ENCODE data around the gene NBL1. TPM values are rescaled to one million over a fixed set of nuclear protein-coding genes. Genes with fewer than 3 reads are reported as not detected.
"Not testable (repeated sequence)": the region's sequence is repeated elsewhere in the genome, so short reads cannot be mapped to it uniquely, and the experiment has no call there.

NBL1 gene
- total RNA-seq, 8 experiments from 2014 or later = 0.78 to 149 (median 11.6) TPM

GRCh38 chr1:19629357-19629756 is 14.8 kb upstream of the NBL1 start:
- H3K27ac ChIP-seq = no peak overlapping the region
- peaks cover 5% of the 10 kb centered on the region in 2 donors for H3K4me1 ChIP-seq (replicated peaks in 1 of 2)
- ATAC-seq (replicated peaks in 6 of 8) = no peak
- WGBS, 10 experiments = 8 to 100% (median 74%) methylated on average over 1 to 4 of the region's 4 CpGs; no CpG with 5 or more reads in 2 of the 10 experiments
- H3K4me3 ChIP-seq = no peak overlapping the region
- in situ Hi-C loops (cut with MboI; ENCODE audit: low pct_unique_long_range_greater_than_20kb in 2 of 9, low sequenced_read_pairs in 9 of 9, unreplicated experiment in 9 of 9) = loop anchor here in 2 of 9 experiments (25.0 kb wide), 1 partner anchor 242 kb away; no protein-coding TSS in a partner anchor

- ATAC-seq (replicated peaks in 6 of 8); H3K4me1 ChIP-seq (replicated peaks in 1 of 2); H3K4me3 ChIP-seq; H3K27ac ChIP-seq: not testable (repeated sequence)
- 60 to 100% (median 100%) methylated on average over 1 of the region's 1 CpG; no CpG with 5 or more reads in 7 of the 10 experiments for WGBS, 10 experiments
- in situ Hi-C loops (cut with MboI; ENCODE audit: low pct_unique_long_range_greater_than_20kb in 2 of 9, low sequenced_read_pairs in 9 of 9, unreplicated experiment in 9 of 9) = loop anchor here in 2 of 9 experiments (25.0 kb wide), 1 partner anchor 243 kb away; no protein-coding TSS in a partner anchor
Observed at GRCh38 chr1:19630192-19630591, 13.9 kb upstream of the NBL1 start.

GRCh38 chr1:19630720-19631395 is 13.3 kb upstream of the NBL1 start:
- no peak for ATAC-seq (replicated peaks in 6 of 8)
- in situ Hi-C loops (cut with MboI; ENCODE audit: low pct_unique_long_range_greater_than_20kb in 2 of 9, low sequenced_read_pairs in 9 of 9, unreplicated experiment in 9 of 9) = loop anchor here in 2 of 9 experiments (25.0 kb wide), 1 partner anchor 244 kb away; no protein-coding TSS in a partner anchor
- no peak overlapping the region for H3K4me3 ChIP-seq
- WGBS, 10 experiments = 66 to 100% (median 80%) methylated on average over 1 to 6 of the region's 6 CpGs; no CpG with 5 or more reads in 1 of the 10 experiments
- H3K4me1 ChIP-seq (replicated peaks in 1 of 2) = peaks cover 5% of the 10 kb centered on the region in 2 donors
- no peak overlapping the region for H3K27ac ChIP-seq

- ATAC-seq (replicated peaks in 6 of 8) = peak in 4 of 8 experiments; percentile 34 to 79 (median 52)
- H3K27ac ChIP-seq = no peak overlapping the region
- H3K4me1 ChIP-seq (replicated peaks in 1 of 2) = peaks cover 5% of the 10 kb centered on the region in 2 donors
- no peak overlapping the region for H3K4me3 ChIP-seq
- in situ Hi-C loops (cut with MboI; ENCODE audit: low pct_unique_long_range_greater_than_20kb in 2 of 9, low sequenced_read_pairs in 9 of 9, unreplicated experiment in 9 of 9) = loop anchor here in 2 of 9 experiments (25.0 kb wide), 1 partner anchor 245 kb away; no protein-coding TSS in a partner anchor
- 43 to 100% (median 90%) methylated on average over 1 to 2 of the region's 2 CpGs; no CpG with 5 or more reads in 3 of the 10 experiments for WGBS, 10 experiments
Observed at GRCh38 chr1:19632211-19632610, 11.9 kb upstream of the NBL1 start.

GRCh38 chr1:19633106-19633505 is 11.0 kb upstream of the NBL1 start:
- Histone ChIP-seq H3K4me1 (replicated peaks in 1 of 2) (peaks cover 5% of the 10 kb centered on the region in 2 donors), H3K27ac (no peak overlapping the region), H3K4me3 (no peak overlapping the region)
- ATAC-seq (replicated peaks in 6 of 8) = no peak
- 20 to 100% (median 73%) methylated on average over 1 to 2 of the region's 2 CpGs; no CpG with 5 or more reads in 1 of the 10 experiments for WGBS, 10 experiments
- in situ Hi-C loops (cut with MboI; ENCODE audit: low pct_unique_long_range_greater_than_20kb in 2 of 9, low sequenced_read_pairs in 9 of 9, unreplicated experiment in 9 of 9) = loop anchor here in 2 of 9 experiments (25.0 kb wide), 1 partner anchor 246 kb away; no protein-coding TSS in a partner anchor

- H3K4me3 ChIP-seq; ATAC-seq (replicated peaks in 6 of 8); H3K27ac ChIP-seq; H3K4me1 ChIP-seq (replicated peaks in 1 of 2): not testable (repeated sequence)
- 82 to 100% (median 94%) methylated on average over 1 to 9 of the region's 9 CpGs; no CpG with 5 or more reads in 1 of the 10 experiments for WGBS, 10 experiments
- in situ Hi-C loops (cut with MboI; ENCODE audit: low pct_unique_long_range_greater_than_20kb in 2 of 9, low sequenced_read_pairs in 9 of 9, unreplicated experiment in 9 of 9) = loop anchor here in 2 of 9 experiments (25.0 kb wide), 1 partner anchor 248 kb away; no protein-coding TSS in a partner anchor
Observed at GRCh38 chr1:19635064-19635463, 9.0 kb upstream of the NBL1 start.

GRCh38 chr1:19635646-19636045 is 8.5 kb upstream of the NBL1 start:
- Histone ChIP-seq H3K27ac (no peak overlapping the region), H3K4me1 (replicated peaks in 1 of 2) (peaks cover 5% of the 10 kb centered on the region in 2 donors), H3K4me3 (no peak overlapping the region)
- ATAC-seq (replicated peaks in 6 of 8) = no peak
- 67 to 100% (median 89%) methylated on average over 1 to 4 of the region's 4 CpGs; no CpG with 5 or more reads in 3 of the 10 experiments for WGBS, 10 experiments
- in situ Hi-C loops (cut with MboI; ENCODE audit: low pct_unique_long_range_greater_than_20kb in 2 of 9, low sequenced_read_pairs in 9 of 9, unreplicated experiment in 9 of 9) = loop anchor here in 2 of 9 experiments (25.0 kb wide), 1 partner anchor 248 kb away; no protein-coding TSS in a partner anchor

- in situ Hi-C loops (cut with MboI; ENCODE audit: low pct_unique_long_range_greater_than_20kb in 2 of 9, low sequenced_read_pairs in 9 of 9, unreplicated experiment in 9 of 9) = loop anchor here in 2 of 9 experiments (25.0 kb wide), 1 partner anchor 249 kb away; no protein-coding TSS in a partner anchor
- Histone ChIP-seq H3K4me3 (no peak overlapping the region), H3K4me1 (replicated peaks in 1 of 2) (peaks cover 5% of the 10 kb centered on the region in 2 donors), H3K27ac (no peak overlapping the region)
- ATAC-seq (replicated peaks in 6 of 8) = no peak
- WGBS, 10 experiments = 50 to 90% (median 71%) methylated on average over 1 to 5 of the region's 5 CpGs; no CpG with 5 or more reads in 3 of the 10 experiments
Observed at GRCh38 chr1:19636065-19636464, 8.0 kb upstream of the NBL1 start.

- 29 to 100% (median 80%) methylated on average over 1 to 6 of the region's 10 CpGs; no CpG with 5 or more reads in 2 of the 10 experiments for WGBS, 10 experiments
- in situ Hi-C loops (cut with MboI; ENCODE audit: low pct_unique_long_range_greater_than_20kb in 2 of 9, low sequenced_read_pairs in 9 of 9, unreplicated experiment in 9 of 9) = loop anchor here in 2 of 9 experiments (25.0 kb wide), 1 partner anchor 249 kb away; no protein-coding TSS in a partner anchor
- ATAC-seq (replicated peaks in 6 of 8) = not testable (repeated sequence)
Observed at GRCh38 chr1:19636749-19637148, 7.4 kb upstream of the NBL1 start.

GRCh38 chr1:19637606-19638005 is 6.5 kb upstream of the NBL1 start:
- H3K4me3 ChIP-seq = no peak overlapping the region
- in situ Hi-C loops (cut with MboI; ENCODE audit: low pct_unique_long_range_greater_than_20kb in 2 of 9, low sequenced_read_pairs in 9 of 9, unreplicated experiment in 9 of 9) = loop anchor here in 2 of 9 experiments (25.0 kb wide), 1 partner anchor 250 kb away; no protein-coding TSS in a partner anchor
- no peak overlapping the region for H3K27ac ChIP-seq
- peaks cover 0 to 2% of the 10 kb centered on the region in 2 donors for H3K4me1 ChIP-seq (replicated peaks in 1 of 2)
- no peak for ATAC-seq (replicated peaks in 6 of 8)
- 67 to 100% (median 86%) methylated on average over 1 to 7 of the region's 10 CpGs; no CpG with 5 or more reads in 3 of the 10 experiments for WGBS, 10 experiments

More at GRCh38 chr1:19636749-19637148, 7.4 kb upstream of the NBL1 start:
- not testable (repeated sequence) for H3K27ac ChIP-seq; H3K4me3 ChIP-seq; H3K4me1 ChIP-seq (replicated peaks in 1 of 2)

GRCh38 chr1:19639228-19639627 is 4.9 kb upstream of the NBL1 start:
- not testable (repeated sequence) for H3K4me3 ChIP-seq; H3K4me1 ChIP-seq (replicated peaks in 1 of 2); ATAC-seq (replicated peaks in 6 of 8); H3K27ac ChIP-seq
- in situ Hi-C loops (cut with MboI; ENCODE audit: low pct_unique_long_range_greater_than_20kb in 2 of 9, low sequenced_read_pairs in 9 of 9, unreplicated experiment in 9 of 9) = loop anchor here in 2 of 9 experiments (25.0 kb wide), 1 partner anchor 252 kb away; no protein-coding TSS in a partner anchor
- whole genome bisulfite sequencing, 10 experiments = 66 to 89% (median 81%) methylated on average over 1 to 10 of the region's 10 CpGs

- no peak overlapping the region for H3K4me3 ChIP-seq
- H3K4me1 ChIP-seq (replicated peaks in 1 of 2) = peaks cover 0 to 8% of the 10 kb centered on the region in 2 donors
- in situ Hi-C loops (cut with MboI; ENCODE audit: low pct_unique_long_range_greater_than_20kb in 2 of 9, low sequenced_read_pairs in 9 of 9, unreplicated experiment in 9 of 9) = loop anchor here in 2 of 9 experiments (25.0 kb wide), 1 partner anchor 253 kb away; no protein-coding TSS in a partner anchor
- peak in 2 of 8 experiments; percentile 4 to 8 for ATAC-seq (replicated peaks in 6 of 8)
- no peak overlapping the region for H3K27ac ChIP-seq
- 11 to 83% (median 77%) methylated on average over 1 to 3 of the region's 3 CpGs; no CpG with 5 or more reads in 5 of the 10 experiments for WGBS, 10 experiments
Observed at GRCh38 chr1:19639999-19640362, 4.1 kb upstream of the NBL1 start.

All from motor neuron (in vitro differentiated cells).